Gastrocnemius medialis (tissue), 4 donors: ENCODE data around the gene ENO1.

Source experiments
- CTCF ChIP-seq, 5 experiments: fragments of 450-650 bp in 3 of 5; fragments of 200-600 bp in 2 of 5; sonication (generic) in 2 of 5; IDR thresholded peaks in 4 of 5; conservative IDR thresholded peaks in 1 of 5; 1 replicate in 4 of 5; 2 replicates in 1 of 5; pipeline ENCODE4 v1.5.1; 2016 to 2019; ENCODE audit warnings: antibody characterized with exemption in 5 of 5, mild to moderate bottlenecking in 3 of 5, moderate library complexity in 3 of 5
- POLR2A ChIP-seq, 2 donors: fragments of 450-650 bp; IDR thresholded peaks; one replicate each; pipeline ENCODE4 v1.6.1; 2017; ENCODE audit warnings: antibody characterized with exemption in 2 of 2, mild to moderate bottlenecking in 2 of 2, moderate library complexity in 2 of 2

GRCh38 chr1:8903410-8903809 is 24.9 kb upstream of the ENO1 start:
- TF ChIP-seq CTCF (IDR thresholded peaks at IDR 0.05 in 4 of 5, conservative IDR thresholded peaks at IDR 0.05 in 1 of 5) (no peak), POLR2A (IDR thresholded peaks at IDR 0.05) (no peak)
